ENCODE results near the gene BPIFB3. TPM values are rescaled to one million over a fixed set of nuclear protein-coding genes. Genes with fewer than 3 reads are reported as not detected.

BPIFB3 gene
- not detected in 2 replicates for total RNA-seq (2014; rRNA removed; shearing (Covaris generic))

GRCh38 chr20:33053291-33054106, at the start of gene BPIFB3:
BPIFB3 (plus strand) TSS chr20:33053903; CDS start chr20:33055436, 1,533 bp downstream.
- DNase-seq (ENCODE audit: low spot score), result no peak

- no peak for DNase-seq (ENCODE audit: low spot score)
These were observed 49.5 kb upstream of the BPIFB3 start, which contains the start of gene SUN5 for GRCh38 chr20:33004141-33004751. SUN5 (minus strand) TSS chr20:33004433; CDS start chr20:33004340, 93 bp downstream.

- no peak for DNase-seq (ENCODE audit: low spot score)
These were observed 48.6 kb upstream of the BPIFB3 start for GRCh38 chr20:33005132-33005566.

GRCh38 chr20:33005908-33006775, 47.6 kb upstream of the BPIFB3 start:
- no peak for DNase-seq (ENCODE audit: low spot score)

- no peak for DNase-seq (ENCODE audit: low spot score)
These were observed 46.8 kb upstream of the BPIFB3 start for GRCh38 chr20:33006776-33007375.

- DNase-seq (ENCODE audit: low spot score), result no peak
These were observed 46.0 kb upstream of the BPIFB3 start, which contains the start of gene BPIFB2 for GRCh38 chr20:33007376-33008335. BPIFB2 (plus strand) TSS chr20:33007704; CDS start chr20:33008575, 871 bp downstream.

GRCh38 chr20:33008336-33009213, 45.1 kb upstream of the BPIFB3 start:
- no peak for DNase-seq (ENCODE audit: low spot score)

- no peak for DNase-seq (ENCODE audit: low spot score)
These were observed 44.2 kb upstream of the BPIFB3 start for GRCh38 chr20:33009214-33010132.

- DNase-seq (ENCODE audit: low spot score), result no peak
These were observed 43.6 kb upstream of the BPIFB3 start for GRCh38 chr20:33010133-33010504.

- no peak for DNase-seq (ENCODE audit: low spot score)
These were observed 42.8 kb upstream of the BPIFB3 start for GRCh38 chr20:33010674-33011449.

GRCh38 chr20:33012327-33013189, 41.1 kb upstream of the BPIFB3 start:
- DNase-seq (ENCODE audit: low spot score), result no peak

GRCh38 chr20:33013701-33014326, 39.9 kb upstream of the BPIFB3 start:
- no peak for DNase-seq (ENCODE audit: low spot score)

GRCh38 chr20:33014336-33015113, 39.2 kb upstream of the BPIFB3 start:
- no peak for DNase-seq (ENCODE audit: low spot score)

- no peak for DNase-seq (ENCODE audit: low spot score)
These were observed 38.6 kb upstream of the BPIFB3 start for GRCh38 chr20:33015114-33015484.

Data from A172 (cell line).